ENCODE measurements around the gene PMPCA.

Gene PMPCA

DNA sequence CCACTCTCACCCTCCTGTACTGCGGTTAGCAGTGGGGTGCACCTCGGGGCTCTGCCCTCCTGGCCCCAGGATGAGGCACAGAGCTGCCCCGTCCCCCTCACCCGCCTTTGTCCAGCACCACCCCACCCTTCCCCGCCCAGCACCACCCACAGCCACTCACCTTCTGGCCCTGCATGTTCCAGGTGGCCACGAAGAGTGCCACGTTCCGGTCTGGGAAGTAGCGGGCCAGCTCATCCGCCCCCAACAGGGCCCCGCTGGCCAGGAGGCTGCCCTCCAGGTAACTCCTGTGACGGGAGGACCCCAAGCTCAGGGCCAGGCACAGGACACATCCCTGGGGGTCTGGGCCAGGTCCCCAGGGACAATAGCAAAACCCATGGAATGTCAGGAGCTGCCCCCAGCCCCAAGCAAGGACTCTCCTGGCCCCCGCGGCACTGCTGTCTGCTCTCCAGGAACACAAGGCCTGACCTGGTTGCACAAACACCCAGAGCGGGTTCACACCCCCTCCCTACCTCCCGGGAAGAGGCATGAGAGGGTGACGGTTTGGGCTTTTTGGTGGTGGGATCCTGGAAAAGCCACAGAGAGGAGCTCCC, 24.2 kb downstream of the PMPCA start:
- no peak overlapping the region for H3K27ac ChIP-seq
- no peak for DNase-seq
- in situ Hi-C loops (cut with HindIII; ENCODE audit: low pct_ligation_motif_present, low sequenced_read_pairs) = no loop called here
- TF ChIP-seq, protein P1, sequence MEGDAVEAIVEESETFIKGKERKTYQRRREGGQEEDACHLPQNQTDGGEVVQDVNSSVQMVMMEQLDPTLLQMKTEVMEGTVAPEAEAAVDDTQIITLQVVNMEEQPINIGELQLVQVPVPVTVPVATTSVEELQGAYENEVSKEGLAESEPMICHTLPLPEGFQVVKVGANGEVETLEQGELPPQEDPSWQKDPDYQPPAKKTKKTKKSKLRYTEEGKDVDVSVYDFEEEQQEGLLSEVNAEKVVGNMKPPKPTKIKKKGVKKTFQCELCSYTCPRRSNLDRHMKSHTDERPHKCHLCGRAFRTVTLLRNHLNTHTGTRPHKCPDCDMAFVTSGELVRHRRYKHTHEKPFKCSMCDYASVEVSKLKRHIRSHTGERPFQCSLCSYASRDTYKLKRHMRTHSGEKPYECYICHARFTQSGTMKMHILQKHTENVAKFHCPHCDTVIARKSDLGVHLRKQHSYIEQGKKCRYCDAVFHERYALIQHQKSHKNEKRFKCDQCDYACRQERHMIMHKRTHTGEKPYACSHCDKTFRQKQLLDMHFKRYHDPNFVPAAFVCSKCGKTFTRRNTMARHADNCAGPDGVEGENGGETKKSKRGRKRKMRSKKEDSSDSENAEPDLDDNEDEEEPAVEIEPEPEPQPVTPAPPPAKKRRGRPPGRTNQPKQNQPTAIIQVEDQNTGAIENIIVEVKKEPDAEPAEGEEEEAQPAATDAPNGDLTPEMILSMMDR (IDR thresholded peaks at IDR 0.05; ENCODE audit: low read depth, low read length, missing control alignments) = no peak
- no peak overlapping the region for H3K4me3 ChIP-seq (ENCODE audit: low read depth, low read length)
- H3K27me3 ChIP-seq (replicated peaks) = no peaks in the 10 kb centered on the region
- H3K36me3 ChIP-seq (replicated peaks) = peaks cover 23% of the 10 kb centered on the region

DNA sequence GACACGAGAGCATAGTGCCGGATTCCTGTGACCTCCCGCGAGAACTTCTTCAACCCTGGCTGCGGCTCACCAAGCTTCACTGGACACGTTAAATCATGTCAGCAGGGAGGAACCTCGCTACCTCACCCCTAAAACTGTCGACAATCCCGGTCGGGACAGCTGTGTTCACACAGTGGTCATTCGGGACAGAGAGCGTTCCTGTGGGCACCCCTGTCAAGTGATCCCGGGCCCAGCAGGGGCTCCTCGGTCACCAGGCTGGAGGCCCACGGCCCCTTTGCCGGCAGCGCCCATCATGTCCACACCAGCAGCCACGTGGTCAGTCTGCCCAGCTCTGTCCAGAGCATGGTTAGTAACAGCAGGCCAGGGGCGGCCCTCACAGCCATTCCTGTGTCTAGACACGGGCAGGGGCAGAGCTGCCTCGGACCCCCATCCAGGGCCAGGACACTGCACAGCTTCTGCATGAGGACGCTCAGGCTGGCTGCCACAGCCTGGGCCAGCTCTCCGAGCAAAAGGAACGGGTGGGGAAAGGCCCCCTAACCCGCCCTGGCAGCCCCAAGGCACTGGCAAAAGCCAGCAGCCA, 25.7 kb downstream of the PMPCA start:
- no peak overlapping the region for H3K27ac ChIP-seq
- H3K4me3 ChIP-seq (ENCODE audit: low read depth, low read length) = no peak overlapping the region
- in situ Hi-C loops (cut with HindIII; ENCODE audit: low pct_ligation_motif_present, low sequenced_read_pairs) = no loop called here
- H3K27me3 ChIP-seq (replicated peaks) = no peaks in the 10 kb centered on the region
- no peak for DNase-seq
- peaks cover 24% of the 10 kb centered on the region for H3K36me3 ChIP-seq (replicated peaks)
- TF ChIP-seq, protein P1 (IDR thresholded peaks at IDR 0.05; ENCODE audit: low read depth, low read length, missing control alignments) = no peak

DNA sequence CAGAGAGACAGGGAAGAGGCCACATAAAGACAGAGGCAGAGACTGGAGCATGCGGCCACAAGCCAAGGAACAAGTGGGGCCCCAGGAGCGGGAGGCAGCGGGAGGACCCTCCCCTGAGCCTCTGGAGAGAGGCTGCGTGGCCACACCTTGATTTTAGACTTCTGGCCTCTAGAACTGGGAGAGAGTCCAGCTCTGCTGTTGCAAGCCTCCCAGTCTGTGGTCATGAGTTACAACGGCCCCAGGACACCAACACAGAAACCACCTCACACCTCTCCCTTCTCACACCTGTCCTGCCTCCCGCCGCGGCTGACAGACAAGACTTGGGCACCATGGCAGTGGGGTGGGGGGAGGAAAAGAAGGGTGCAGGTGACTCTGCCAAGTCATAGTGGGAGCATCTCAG, 27.0 kb downstream of the PMPCA start:
- Histone ChIP-seq H3K27ac (no peak overlapping the region), H3K4me3 (ENCODE audit: low read depth, low read length) (peak overlapping the region; percentile 67), H3K36me3 (replicated peaks) (peaks cover 28% of the 10 kb centered on the region), H3K27me3 (replicated peaks) (no peaks in the 10 kb centered on the region)
- no peak for DNase-seq
- TF ChIP-seq, protein P1 (IDR thresholded peaks at IDR 0.05; ENCODE audit: low read depth, low read length, missing control alignments) = no peak
- in situ Hi-C loops (cut with HindIII; ENCODE audit: low pct_ligation_motif_present, low sequenced_read_pairs) = no loop called here

DNA sequence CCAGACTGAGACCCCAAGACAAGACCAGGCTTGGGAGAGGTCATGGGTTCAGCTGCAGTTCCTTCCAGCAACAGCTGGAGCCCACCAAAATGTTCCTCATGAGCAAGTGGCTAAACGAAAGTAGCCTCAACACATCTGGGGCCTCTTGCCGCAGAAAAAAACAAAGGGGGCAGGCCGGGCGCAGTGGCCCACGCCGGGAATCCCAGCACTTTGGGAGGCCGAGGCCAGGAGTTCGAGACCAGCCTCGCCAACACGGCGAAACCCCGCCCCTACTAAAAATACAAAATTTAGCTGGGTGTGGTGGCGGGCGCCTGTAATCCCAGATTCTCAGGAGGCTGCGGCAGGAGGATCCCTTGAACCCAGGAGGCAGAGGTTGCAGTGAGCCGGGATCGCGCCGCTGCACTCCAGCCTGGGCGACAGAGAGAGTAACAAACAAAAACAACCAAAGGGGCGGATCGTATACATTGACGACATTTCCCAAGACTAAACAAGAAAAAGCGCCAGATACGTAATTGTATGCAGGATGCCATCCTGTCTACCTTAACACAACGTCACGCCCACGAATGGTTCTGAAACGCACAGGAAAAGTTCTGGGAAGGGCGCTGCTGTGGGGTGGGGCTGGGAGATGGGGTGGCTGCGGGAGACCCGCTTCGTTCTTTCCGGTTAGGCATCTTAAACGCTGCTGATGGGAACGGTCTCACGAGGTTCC, 27.5 kb downstream of the PMPCA start:
- Histone ChIP-seq H3K27me3 (replicated peaks) (no peaks in the 10 kb centered on the region), H3K27ac (no peak overlapping the region), H3K4me3 (ENCODE audit: low read depth, low read length) (peak overlapping the region; percentile 67), H3K36me3 (replicated peaks) (peaks cover 29% of the 10 kb centered on the region)
- TF ChIP-seq, protein P1 (IDR thresholded peaks at IDR 0.05; ENCODE audit: low read depth, low read length, missing control alignments) = no peak
- DNase-seq = no peak
- in situ Hi-C loops (cut with HindIII; ENCODE audit: low pct_ligation_motif_present, low sequenced_read_pairs) = no loop called here

DNA sequence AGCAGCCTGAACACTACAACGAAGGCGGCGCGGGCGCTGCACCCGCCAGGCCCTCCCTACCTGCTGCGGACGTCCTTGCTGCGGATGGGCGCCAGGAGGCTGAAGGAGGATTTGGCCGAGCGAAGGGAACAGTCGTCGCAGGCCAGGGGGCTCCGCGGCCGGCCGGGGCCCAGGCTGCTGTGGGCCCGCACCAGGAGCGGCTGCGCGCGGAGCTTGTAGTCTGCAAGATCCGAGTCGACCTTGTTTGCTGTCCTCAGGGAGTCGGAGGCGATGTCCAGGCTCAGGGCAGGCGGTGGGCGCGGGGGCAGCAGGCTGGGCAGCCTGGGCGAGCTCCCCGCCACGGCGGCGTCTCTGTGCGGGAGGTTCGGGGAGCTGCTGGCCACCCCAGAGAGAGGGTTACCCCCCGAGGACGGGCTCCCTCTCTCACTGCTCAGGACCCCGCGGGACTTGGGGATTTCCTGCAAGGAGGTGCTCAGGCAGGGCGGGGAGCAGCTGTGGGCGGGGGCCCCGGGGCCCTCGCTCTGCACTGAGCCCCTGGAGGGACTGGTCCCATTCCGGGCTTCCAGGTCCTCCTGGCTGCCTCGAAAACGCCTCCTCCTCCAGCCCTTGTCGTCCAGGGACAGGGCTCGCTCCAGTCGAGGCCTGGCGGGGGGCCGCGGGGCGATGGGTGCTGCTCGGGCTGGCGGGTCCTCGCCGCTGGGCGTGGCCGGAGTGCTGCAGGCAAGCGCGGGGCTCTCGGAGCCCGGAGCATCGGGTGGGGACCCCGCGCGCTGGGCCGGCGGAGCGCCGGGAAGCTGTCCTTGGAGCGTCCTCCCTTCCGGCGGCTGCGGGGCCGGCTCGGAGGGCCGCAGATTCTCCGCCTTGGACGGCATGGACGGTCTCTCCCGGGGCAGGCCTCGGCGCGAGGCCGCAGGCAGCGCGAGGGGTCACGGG, 28.4 kb downstream of the PMPCA start:
- peaks cover 36% of the 10 kb centered on the region for H3K36me3 ChIP-seq (replicated peaks)
- peak; percentile 14 for DNase-seq
- in situ Hi-C loops (cut with HindIII; ENCODE audit: low pct_ligation_motif_present, low sequenced_read_pairs) = no loop called here
- TF ChIP-seq, protein P1 (IDR thresholded peaks at IDR 0.05; ENCODE audit: low read depth, low read length, missing control alignments) = no peak
- peak overlapping the region; percentile 67 for H3K4me3 ChIP-seq (ENCODE audit: low read depth, low read length)
- peak overlapping the region; percentile 44 for H3K27ac ChIP-seq
- H3K27me3 ChIP-seq (replicated peaks) = no peaks in the 10 kb centered on the region
